ENCODE data around the gene MUS81.
"Not testable (repeated sequence)": the region's sequence is repeated elsewhere in the genome, so short reads cannot be mapped to it uniquely, and the experiment has no call there.

Gene MUS81

GRCh38 chr11:65844231-65844872 lies 15.9 kb upstream of the MUS81 start:
- TF ChIP-seq PAX5 (IDR thresholded peaks at IDR 0.05; ENCODE audit: insufficient read depth, low read length, severe bottlenecking): no peak
- TF ChIP-seq POLR2A (IDR thresholded peaks at IDR 0.05; ENCODE audit: low read depth, low read length): no peak
- TF ChIP-seq SPI1 (IDR thresholded peaks at IDR 0.05; ENCODE audit: low read depth, low read length): no peak
- TF ChIP-seq TAF1 (IDR thresholded peaks at IDR 0.05; ENCODE audit: low read depth, low read length): no peak
- TF ChIP-seq POLR2AphosphoS5 (IDR thresholded peaks at IDR 0.05; ENCODE audit: low read depth, low read length): no peak
- no peak for TF ChIP-seq POU2F2 (IDR thresholded peaks at IDR 0.05; ENCODE audit: low read depth, low read length)
- DNase-seq (ENCODE audit: insufficient read length, low spot score): no peak
- FAIRE-seq: no peak

GRCh38 chr11:65847746-65848145 lies 12.5 kb upstream of the MUS81 start:
- DNase-seq (ENCODE audit: insufficient read length, low spot score) (no peak), FAIRE-seq (no peak)
- TF ChIP-seq SPI1 (IDR thresholded peaks at IDR 0.05; ENCODE audit: low read depth, low read length) (no peak), PAX5 (IDR thresholded peaks at IDR 0.05; ENCODE audit: insufficient read depth, low read length, severe bottlenecking) (no peak), POU2F2 (IDR thresholded peaks at IDR 0.05; ENCODE audit: low read depth, low read length) (no peak), POLR2A (IDR thresholded peaks at IDR 0.05; ENCODE audit: low read depth, low read length) (no peak), POLR2AphosphoS5 (IDR thresholded peaks at IDR 0.05; ENCODE audit: low read depth, low read length) (no peak), TAF1 (IDR thresholded peaks at IDR 0.05; ENCODE audit: low read depth, low read length) (no peak)

- DNase-seq (ENCODE audit: insufficient read length, low spot score); FAIRE-seq: not testable (repeated sequence)
Measured at GRCh38 chr11:65848693-65849092, 11.5 kb upstream of the MUS81 start.

DNA sequence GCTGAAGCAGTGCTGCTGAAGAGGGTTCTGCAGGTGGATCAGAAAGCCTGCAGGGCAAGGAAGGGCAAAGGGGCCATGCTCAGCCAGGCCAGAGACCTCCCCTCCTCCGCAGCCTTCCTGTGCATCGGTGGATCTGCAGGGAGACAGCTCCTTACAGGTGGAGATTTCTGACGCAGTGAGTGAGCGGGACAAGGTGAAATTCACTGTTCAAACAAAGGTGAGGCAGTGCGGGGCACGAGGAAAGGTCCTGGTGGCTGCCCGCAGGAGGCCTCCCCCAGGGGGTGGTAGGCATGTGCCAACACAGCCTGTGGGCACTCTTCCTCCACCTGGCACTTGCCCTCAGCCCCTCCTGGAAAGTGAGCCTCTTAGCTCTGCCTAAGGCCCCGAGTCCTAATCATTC lies 10.9 kb upstream of the MUS81 start:
- no peak for TF ChIP-seq TAF1 (IDR thresholded peaks at IDR 0.05; ENCODE audit: low read depth, low read length)
- no peak for TF ChIP-seq PAX5 (IDR thresholded peaks at IDR 0.05; ENCODE audit: insufficient read depth, low read length, severe bottlenecking)
- 0 out of 2 replicates have a peak, but pooled peaks have one; percentile 34 for TF ChIP-seq POLR2A (IDR thresholded peaks at IDR 0.05; ENCODE audit: low read depth, low read length)
- TF ChIP-seq SPI1 (IDR thresholded peaks at IDR 0.05; ENCODE audit: low read depth, low read length): no peak
- TF ChIP-seq POLR2AphosphoS5 (IDR thresholded peaks at IDR 0.05; ENCODE audit: low read depth, low read length): no peak
- FAIRE-seq (no peak), DNase-seq (ENCODE audit: insufficient read length, low spot score) (no peak)

DNA sequence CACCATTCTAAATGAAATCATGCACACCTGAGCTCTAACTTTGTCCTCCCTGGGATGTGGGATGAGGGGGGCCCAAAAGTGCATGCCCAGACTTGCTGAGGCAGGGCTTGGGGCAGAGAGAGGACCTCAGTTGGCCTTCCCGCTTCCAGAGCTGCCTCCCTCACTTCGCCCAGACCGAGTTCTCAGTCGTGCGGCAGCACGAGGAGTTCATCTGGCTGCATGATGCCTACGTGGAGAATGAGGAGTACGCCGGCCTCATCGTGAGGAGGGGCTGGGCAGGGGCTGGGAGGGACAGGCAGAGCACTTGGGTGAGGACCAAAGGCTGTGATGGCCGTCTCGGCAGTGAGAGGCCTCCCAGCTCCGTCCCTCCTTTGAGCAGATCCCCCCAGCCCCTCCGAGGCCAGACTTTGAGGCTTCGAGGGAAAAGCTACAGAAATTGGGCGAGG lies 10.4 kb upstream of the MUS81 start:
- DNase-seq (ENCODE audit: insufficient read length, low spot score) (no peak), FAIRE-seq (no peak)
- no peak for TF ChIP-seq POU2F2 (IDR thresholded peaks at IDR 0.05; ENCODE audit: low read depth, low read length)
- no peak for TF ChIP-seq TAF1 (IDR thresholded peaks at IDR 0.05; ENCODE audit: low read depth, low read length)
- 0 out of 2 replicates have a peak, but pooled peaks have one; percentile 8 for TF ChIP-seq POLR2A (IDR thresholded peaks at IDR 0.05; ENCODE audit: low read depth, low read length)
- TF ChIP-seq POLR2AphosphoS5 (IDR thresholded peaks at IDR 0.05; ENCODE audit: low read depth, low read length): peak; percentile 14; the same call in 1 of the 2 replicates

- FAIRE-seq (no peak), DNase-seq (ENCODE audit: insufficient read length, low spot score) (no peak)
- TF ChIP-seq POLR2AphosphoS5 (IDR thresholded peaks at IDR 0.05; ENCODE audit: low read depth, low read length) (peak; percentile 58), POU2F2 (IDR thresholded peaks at IDR 0.05; ENCODE audit: low read depth, low read length) (no peak), POLR2A (IDR thresholded peaks at IDR 0.05; ENCODE audit: low read depth, low read length) (peak; percentile 27; the same call in 1 of the 2 replicates)
Measured at GRCh38 chr11:65850217-65851082, 9.8 kb upstream of the MUS81 start.

DNA sequence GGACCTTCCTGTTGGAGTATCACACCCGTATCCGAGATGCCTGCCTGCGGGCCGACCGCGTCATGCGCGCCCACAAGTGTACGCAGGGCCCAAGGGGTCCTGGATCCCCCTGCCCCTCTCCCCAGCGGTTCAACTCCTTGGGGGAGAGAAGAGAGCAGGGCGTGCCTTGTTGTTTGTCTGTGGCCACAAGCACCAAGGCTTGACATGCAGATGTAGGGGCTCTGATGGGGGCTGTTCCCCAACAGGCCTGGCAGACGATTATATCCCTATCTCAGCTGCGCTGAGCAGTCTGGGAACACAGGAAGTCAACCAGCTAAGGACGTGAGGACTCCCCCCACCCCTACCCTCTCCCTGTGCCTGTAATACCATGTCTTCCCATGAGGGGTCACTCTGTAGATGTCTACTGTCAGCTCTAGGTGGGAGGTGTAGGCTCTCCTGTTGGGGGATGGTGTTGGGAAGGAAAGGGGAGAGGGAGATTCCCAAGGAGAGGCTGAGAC lies 9.1 kb upstream of the MUS81 start:
- DNase-seq (ENCODE audit: insufficient read length, low spot score): no peak
- FAIRE-seq: peak; percentile 9
- TF ChIP-seq POU2F2 (IDR thresholded peaks at IDR 0.05; ENCODE audit: low read depth, low read length): no peak; the same call in 1 of the 2 replicates
- peak; percentile 7; the same call in 1 of the 2 replicates for TF ChIP-seq POLR2A (IDR thresholded peaks at IDR 0.05; ENCODE audit: low read depth, low read length)
- TF ChIP-seq POLR2AphosphoS5 (IDR thresholded peaks at IDR 0.05; ENCODE audit: low read depth, low read length): 0 out of 2 replicates have a peak, but pooled peaks have one; percentile 16

DNA sequence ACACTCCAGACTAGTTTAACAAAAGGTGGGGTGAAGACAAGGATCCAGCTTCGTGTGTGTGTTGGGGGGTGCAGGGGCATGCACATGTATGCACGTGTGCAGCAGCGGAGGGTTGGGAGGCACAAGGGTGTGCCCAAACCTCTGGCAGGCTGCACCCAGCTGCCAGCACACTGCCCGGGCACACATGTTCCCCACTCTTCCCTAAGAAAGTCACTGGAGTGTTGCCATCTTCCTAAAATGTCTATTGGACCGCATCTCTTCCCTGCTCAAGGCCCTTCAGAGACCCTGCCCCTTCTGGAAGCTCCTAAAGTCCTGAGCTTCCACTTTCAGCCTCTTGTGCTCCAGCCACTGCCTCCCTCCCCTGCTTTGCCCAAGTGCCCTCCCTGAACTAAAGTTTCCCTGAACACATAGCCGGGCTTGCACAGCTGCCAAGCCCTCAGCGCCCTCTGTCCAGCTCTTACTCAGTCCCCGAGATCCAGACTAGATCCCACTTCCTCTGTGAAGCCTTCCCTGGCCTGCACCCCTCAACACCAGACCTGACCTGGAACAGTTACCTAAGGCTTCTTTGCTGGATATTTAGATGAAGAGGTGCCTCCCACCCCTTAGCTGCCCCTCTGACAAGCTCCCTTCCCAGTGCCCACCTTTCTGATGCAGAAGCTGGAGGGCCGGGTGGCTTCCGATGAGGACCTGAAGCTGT lies 8.3 kb upstream of the MUS81 start:
- TF ChIP-seq PAX5 (IDR thresholded peaks at IDR 0.05; ENCODE audit: insufficient read depth, low read length, severe bottlenecking): no peak
- peak; percentile 76 for TF ChIP-seq POLR2AphosphoS5 (IDR thresholded peaks at IDR 0.05; ENCODE audit: low read depth, low read length)
- TF ChIP-seq POLR2A (IDR thresholded peaks at IDR 0.05; ENCODE audit: low read depth, low read length): peak; percentile 27; the same call in 1 of the 2 replicates
- peak; percentile 41; the same call in 1 of the 2 replicates for TF ChIP-seq POU2F2 (IDR thresholded peaks at IDR 0.05; ENCODE audit: low read depth, low read length)
- no peak for TF ChIP-seq SPI1 (IDR thresholded peaks at IDR 0.05; ENCODE audit: low read depth, low read length)
- TF ChIP-seq TAF1 (IDR thresholded peaks at IDR 0.05; ENCODE audit: low read depth, low read length): peak; percentile 10; the same call in 1 of the 2 replicates
- FAIRE-seq (no peak), DNase-seq (ENCODE audit: insufficient read length, low spot score) (no peak)

DNA sequence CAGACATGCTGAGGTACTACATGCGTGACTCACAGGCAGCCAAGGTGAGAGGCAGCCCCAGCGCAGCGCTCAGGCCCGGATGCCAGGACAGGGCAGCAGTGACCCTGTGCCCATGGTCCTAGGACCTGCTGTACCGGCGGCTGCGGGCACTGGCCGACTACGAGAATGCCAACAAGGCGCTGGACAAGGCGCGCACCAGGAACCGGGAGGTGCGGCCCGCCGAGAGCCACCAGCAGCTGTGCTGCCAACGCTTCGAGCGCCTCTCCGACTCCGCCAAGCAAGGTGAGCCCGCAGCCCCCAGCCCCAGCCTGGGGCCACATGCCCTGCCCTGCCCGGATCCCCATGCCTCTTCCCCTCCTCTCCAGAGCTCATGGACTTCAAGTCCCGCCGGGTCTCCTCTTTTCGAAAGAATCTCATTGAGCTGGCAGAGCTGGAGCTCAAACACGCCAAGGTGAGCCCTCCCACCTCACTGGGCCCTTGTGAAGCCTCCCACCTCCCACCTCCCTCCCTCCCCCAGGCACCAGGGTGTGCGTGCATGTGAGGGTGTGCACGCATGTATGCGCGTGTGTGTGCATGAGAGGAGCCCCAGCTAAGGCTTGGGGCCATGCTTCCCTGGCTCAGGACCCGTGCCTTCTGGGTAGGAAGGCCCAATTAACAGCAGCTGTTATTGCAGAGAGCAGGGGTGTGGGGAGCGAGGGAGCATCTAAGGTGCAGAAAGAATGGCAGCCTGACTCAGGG lies 7.6 kb upstream of the MUS81 start:
- no peak for TF ChIP-seq SPI1 (IDR thresholded peaks at IDR 0.05; ENCODE audit: low read depth, low read length)
- TF ChIP-seq POLR2A (IDR thresholded peaks at IDR 0.05; ENCODE audit: low read depth, low read length): peak; percentile 48
- TF ChIP-seq PAX5 (IDR thresholded peaks at IDR 0.05; ENCODE audit: insufficient read depth, low read length, severe bottlenecking): no peak
- no peak for TF ChIP-seq TAF1 (IDR thresholded peaks at IDR 0.05; ENCODE audit: low read depth, low read length)
- TF ChIP-seq POU2F2 (IDR thresholded peaks at IDR 0.05; ENCODE audit: low read depth, low read length): peak; percentile 8; the same call in 1 of the 2 replicates
- TF ChIP-seq POLR2AphosphoS5 (IDR thresholded peaks at IDR 0.05; ENCODE audit: low read depth, low read length): peak; percentile 23
- FAIRE-seq: no peak
- DNase-seq (ENCODE audit: insufficient read length, low spot score): no peak
